ENCODE data around the gene MAPK4.

DNA sequence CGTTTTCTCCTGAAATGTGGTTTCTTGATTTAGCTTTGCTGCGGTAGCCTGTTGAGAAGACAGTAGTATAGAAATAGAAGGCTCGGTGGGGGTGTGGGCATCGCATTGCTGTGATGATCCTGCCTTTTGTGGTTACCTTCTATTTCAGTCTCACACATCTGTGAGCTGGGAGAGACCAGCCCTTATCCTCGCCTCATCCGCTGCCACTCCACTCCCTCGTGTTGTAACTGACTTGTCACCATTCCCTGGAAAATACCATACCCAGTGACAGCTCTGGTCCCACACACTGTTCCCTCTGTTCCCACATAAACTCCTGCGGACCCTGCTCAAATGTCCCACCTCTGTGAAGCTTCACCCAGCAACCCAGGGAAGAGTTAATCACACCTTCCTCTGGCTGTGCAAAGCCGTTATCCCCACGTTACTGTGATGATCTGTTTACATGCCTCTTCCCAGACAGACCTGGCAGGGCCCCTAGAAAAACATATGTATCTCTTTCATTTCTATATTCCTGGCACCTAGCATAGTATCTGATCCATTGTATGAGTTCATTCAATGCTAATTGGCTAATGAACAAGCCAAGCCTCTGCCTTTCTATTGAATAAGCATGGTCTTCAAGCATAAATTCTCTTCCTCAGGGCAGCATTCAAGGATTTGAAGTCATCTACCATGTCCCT is 114.6 kb downstream of the MAPK4 start:
- TF ChIP-seq CTCF (IDR thresholded peaks at IDR 0.05; ENCODE audit: insufficient read depth, low read length, poor library complexity, severe bottlenecking) (no peak), EZH2phosphoT487 (conservative IDR thresholded peaks at IDR 0.05; ENCODE audit: low read length) (no peak)

All from SU-DHL-6 (cell line).